ENCODE data around the gene MSI2.

Gene MSI2

GRCh38 chr17:57545731-57546342, 289.5 kb downstream of the MSI2 start:
- TF ChIP-seq CTCF (IDR thresholded peaks at IDR 0.05; ENCODE audit: control insufficient read depth, insufficient read depth, low read depth, low read length, missing control alignments), result no peak
- H3K4me3 ChIP-seq (ENCODE audit: control insufficient read depth, low read depth, low read length), result no peak overlapping the region
- DNase-seq (ENCODE audit: low read depth), result no peak

- DNase-seq (ENCODE audit: low read depth), result no peak
- no peak for TF ChIP-seq CTCF (IDR thresholded peaks at IDR 0.05; ENCODE audit: control insufficient read depth, insufficient read depth, low read depth, low read length, missing control alignments)
- no peak overlapping the region for H3K4me3 ChIP-seq (ENCODE audit: control insufficient read depth, low read depth, low read length)
Measured at GRCh38 chr17:57548421-57549410, 292.4 kb downstream of the MSI2 start.

GRCh38 chr17:57549468-57549867, 293.1 kb downstream of the MSI2 start:
- DNase-seq (ENCODE audit: low read depth), result no peak
- H3K4me3 ChIP-seq (ENCODE audit: control insufficient read depth, low read depth, low read length), result no peak overlapping the region
- no peak for TF ChIP-seq CTCF (IDR thresholded peaks at IDR 0.05; ENCODE audit: control insufficient read depth, insufficient read depth, low read depth, low read length, missing control alignments)

GRCh38 chr17:57550016-57550415, 293.7 kb downstream of the MSI2 start:
- no peak overlapping the region for H3K4me3 ChIP-seq (ENCODE audit: control insufficient read depth, low read depth, low read length)
- no peak for TF ChIP-seq CTCF (IDR thresholded peaks at IDR 0.05; ENCODE audit: control insufficient read depth, insufficient read depth, low read depth, low read length, missing control alignments)
- DNase-seq (ENCODE audit: low read depth), result no peak

- TF ChIP-seq CTCF (IDR thresholded peaks at IDR 0.05; ENCODE audit: control insufficient read depth, insufficient read depth, low read depth, low read length, missing control alignments), result no peak
- H3K4me3 ChIP-seq (ENCODE audit: control insufficient read depth, low read depth, low read length), result no peak overlapping the region
- no peak for DNase-seq (ENCODE audit: low read depth)
Measured at GRCh38 chr17:57550668-57551315, 294.5 kb downstream of the MSI2 start.

GRCh38 chr17:57551321-57552079, 295.2 kb downstream of the MSI2 start:
- DNase-seq (ENCODE audit: low read depth), result no peak
- no peak overlapping the region for H3K4me3 ChIP-seq (ENCODE audit: control insufficient read depth, low read depth, low read length)

More at GRCh38 chr17:57551321-57552079, 295.2 kb downstream of the MSI2 start:
- TF ChIP-seq CTCF (IDR thresholded peaks at IDR 0.05; ENCODE audit: control insufficient read depth, insufficient read depth, low read depth, low read length, missing control alignments), result no peak

Data from AG09309 (cell line).